Upper lobe of right lung (tissue), 1 donor: ENCODE results near the gene RPGRIP1L. TPM values are rescaled to one million over a fixed set of nuclear protein-coding genes. Genes with fewer than 3 reads are reported as not detected.

ENCODE experiments used
- ATAC-seq: fragments of 200-7000 bp; cut with Tn5 transposase; one replicate; pipeline ENCODE4 v1.9.1; 2020; ENCODE audit warnings: mild to moderate bottlenecking, moderate library complexity
- DNase-seq: peaks from one replicate; pipeline ENCODE4 v3.0.0-alpha.2; 2020
- H3K27ac ChIP-seq: fragments of 200-600 bp; one replicate; pipeline ENCODE4 v1.8.0; 2022
- H3K27me3 ChIP-seq: fragments of 200-600 bp; one replicate; pipeline ENCODE4 v1.8.0; 2022; ENCODE audit warnings: mild to moderate bottlenecking
- H3K36me3 ChIP-seq: fragments of 200-600 bp; one replicate; pipeline ENCODE4 v1.8.0; 2022
- H3K4me1 ChIP-seq: fragments of 200-600 bp; one replicate; pipeline ENCODE4 v1.8.0; 2022
- H3K4me3 ChIP-seq: fragments of 200-600 bp; one replicate; pipeline ENCODE4 v1.8.0; 2022; ENCODE audit warnings: mild to moderate bottlenecking
- H3K9me3 ChIP-seq: fragments of 200-600 bp; one replicate; pipeline ENCODE4 v1.8.0; 2022
- intact Hi-C: fragments of 100-400 bp; cut with DNase I; formaldehyde crosslinking; loops from one replicate; pipeline ENCODE4 v1.11.0; 2022
- total RNA-seq: library from RNA; stranded (reverse); fragmentation: NEBNext Ultra II Directional; extraction: Animal tissue kit (Norgen Biotek cat#: 25700); gene quantifications from one replicate; pipeline ENCODE4 v1.2.1, GENCODE V29; 2021
- TF ChIP-seq, protein P1 (sequence below): fragments of 200-600 bp; IDR thresholded peaks from one replicate; pipeline ENCODE4 v1.8.0; 2022; ENCODE audit warnings: antibody characterized with exemption
- donor health status: DM: no; HTN: yes; CAD: no; lungs with severe emphysema.

Gene RPGRIP1L
- total RNA-seq, 1 donor from 2014 or later, result 3.5 TPM

DNA sequence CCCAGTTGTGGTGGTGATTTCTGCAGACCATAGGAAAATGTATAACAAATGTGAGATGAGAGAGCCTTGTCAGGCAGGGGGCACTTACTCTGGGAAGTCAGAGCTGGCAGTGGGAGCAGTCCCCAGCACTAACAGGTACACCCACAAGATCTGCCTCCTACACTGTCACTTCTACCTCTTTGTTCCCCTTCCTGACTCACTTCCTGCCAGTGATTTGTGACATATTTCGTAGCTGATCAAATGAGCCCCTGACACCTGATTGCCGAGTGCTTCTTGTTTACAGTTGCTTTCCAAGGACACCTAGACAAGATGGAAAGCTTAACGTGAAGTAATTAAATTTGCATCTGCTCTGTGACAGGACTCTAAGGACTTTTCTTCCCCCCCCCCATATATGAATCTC is 40.8 kb upstream of the RPGRIP1L start:
- peak; percentile 27 for ATAC-seq
- no peaks in the 10 kb centered on the region for H3K36me3 ChIP-seq
- TF ChIP-seq, protein P1, sequence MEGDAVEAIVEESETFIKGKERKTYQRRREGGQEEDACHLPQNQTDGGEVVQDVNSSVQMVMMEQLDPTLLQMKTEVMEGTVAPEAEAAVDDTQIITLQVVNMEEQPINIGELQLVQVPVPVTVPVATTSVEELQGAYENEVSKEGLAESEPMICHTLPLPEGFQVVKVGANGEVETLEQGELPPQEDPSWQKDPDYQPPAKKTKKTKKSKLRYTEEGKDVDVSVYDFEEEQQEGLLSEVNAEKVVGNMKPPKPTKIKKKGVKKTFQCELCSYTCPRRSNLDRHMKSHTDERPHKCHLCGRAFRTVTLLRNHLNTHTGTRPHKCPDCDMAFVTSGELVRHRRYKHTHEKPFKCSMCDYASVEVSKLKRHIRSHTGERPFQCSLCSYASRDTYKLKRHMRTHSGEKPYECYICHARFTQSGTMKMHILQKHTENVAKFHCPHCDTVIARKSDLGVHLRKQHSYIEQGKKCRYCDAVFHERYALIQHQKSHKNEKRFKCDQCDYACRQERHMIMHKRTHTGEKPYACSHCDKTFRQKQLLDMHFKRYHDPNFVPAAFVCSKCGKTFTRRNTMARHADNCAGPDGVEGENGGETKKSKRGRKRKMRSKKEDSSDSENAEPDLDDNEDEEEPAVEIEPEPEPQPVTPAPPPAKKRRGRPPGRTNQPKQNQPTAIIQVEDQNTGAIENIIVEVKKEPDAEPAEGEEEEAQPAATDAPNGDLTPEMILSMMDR, result no peak
- no peak overlapping the region for H3K4me3 ChIP-seq
- H3K9me3 ChIP-seq, result no peaks in the 10 kb centered on the region
- H3K27me3 ChIP-seq, result no peaks in the 10 kb centered on the region
- H3K4me1 ChIP-seq, result peaks cover 7% of the 10 kb centered on the region
- no peak overlapping the region for H3K27ac ChIP-seq
- intact Hi-C loops, result no loop called here
- DNase-seq, result no peak

- Histone ChIP-seq H3K9me3 (no peaks in the 10 kb centered on the region), H3K4me1 (peaks cover 7% of the 10 kb centered on the region), H3K27ac (no peak overlapping the region), H3K27me3 (no peaks in the 10 kb centered on the region), H3K36me3 (no peaks in the 10 kb centered on the region), H3K4me3 (no peak overlapping the region)
- TF ChIP-seq, protein P1, result peak; percentile 59
- intact Hi-C loops, result no loop called here
- no peak for DNase-seq
- ATAC-seq, result peak; percentile 62
These were observed 39.5 kb upstream of the RPGRIP1L start for GRCh38 chr16:53743149-53743566.

DNA sequence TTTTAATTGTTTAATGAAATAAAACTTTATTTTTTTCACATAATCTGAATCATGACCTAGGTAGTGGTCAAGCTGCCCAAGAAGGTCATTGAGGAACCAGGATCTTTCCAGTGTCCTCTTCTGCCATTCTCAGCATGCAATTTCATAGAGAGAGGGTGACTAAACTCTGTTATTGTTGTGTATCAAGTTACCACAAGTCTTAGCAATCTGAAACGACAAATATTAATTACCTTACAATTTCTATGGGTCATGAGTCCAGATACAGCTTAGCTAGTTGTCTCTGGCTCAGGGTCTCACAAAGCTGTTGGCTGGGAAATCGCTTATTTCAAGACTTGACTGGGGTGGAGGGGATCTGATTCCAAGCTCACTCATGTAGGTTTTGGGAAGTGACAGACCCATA is 37.9 kb upstream of the RPGRIP1L start:
- TF ChIP-seq, protein P1, result no peak
- Histone ChIP-seq H3K27me3 (no peaks in the 10 kb centered on the region), H3K4me1 (peaks cover 7% of the 10 kb centered on the region), H3K9me3 (no peaks in the 10 kb centered on the region), H3K36me3 (no peaks in the 10 kb centered on the region), H3K27ac (no peak overlapping the region), H3K4me3 (no peak overlapping the region)
- DNase-seq, result no peak
- ATAC-seq, result no peak
- intact Hi-C loops, result no loop called here

- Histone ChIP-seq H3K27ac (no peak overlapping the region), H3K9me3 (no peaks in the 10 kb centered on the region), H3K4me3 (no peak overlapping the region), H3K36me3 (no peaks in the 10 kb centered on the region), H3K27me3 (no peaks in the 10 kb centered on the region), H3K4me1 (peaks cover 7% of the 10 kb centered on the region)
- no peak for ATAC-seq
- TF ChIP-seq, protein P1, result no peak
- DNase-seq, result no peak
- intact Hi-C loops, result no loop called here
These were observed 37.4 kb upstream of the RPGRIP1L start for GRCh38 chr16:53740933-53741531.

DNA sequence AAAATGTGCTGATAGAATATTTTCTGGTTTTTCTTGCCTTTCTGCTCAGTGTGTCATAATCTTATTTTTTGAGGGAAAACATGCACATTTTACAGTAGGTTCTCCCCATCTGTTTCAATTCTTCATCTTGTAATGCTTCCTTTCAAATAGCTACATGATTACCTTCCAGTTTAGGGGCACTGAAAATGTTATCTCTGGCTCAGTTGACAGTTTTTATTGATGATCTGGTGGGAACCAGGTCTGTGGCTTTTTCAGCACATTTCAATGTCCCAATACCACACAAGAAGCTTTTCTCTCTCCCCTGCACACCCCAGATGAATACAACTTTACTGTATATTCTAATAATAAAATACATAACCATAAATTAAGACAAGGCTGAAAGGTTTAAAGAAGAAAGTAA is 36.8 kb upstream of the RPGRIP1L start:
- no peak overlapping the region for H3K4me3 ChIP-seq
- no peaks in the 10 kb centered on the region for H3K9me3 ChIP-seq
- no peaks in the 10 kb centered on the region for H3K36me3 ChIP-seq
- TF ChIP-seq, protein P1, result no peak
- H3K4me1 ChIP-seq, result peaks cover 7% of the 10 kb centered on the region
- DNase-seq (no peak), ATAC-seq (no peak)
- H3K27ac ChIP-seq, result no peak overlapping the region
- no peaks in the 10 kb centered on the region for H3K27me3 ChIP-seq
- intact Hi-C loops, result no loop called here

DNA sequence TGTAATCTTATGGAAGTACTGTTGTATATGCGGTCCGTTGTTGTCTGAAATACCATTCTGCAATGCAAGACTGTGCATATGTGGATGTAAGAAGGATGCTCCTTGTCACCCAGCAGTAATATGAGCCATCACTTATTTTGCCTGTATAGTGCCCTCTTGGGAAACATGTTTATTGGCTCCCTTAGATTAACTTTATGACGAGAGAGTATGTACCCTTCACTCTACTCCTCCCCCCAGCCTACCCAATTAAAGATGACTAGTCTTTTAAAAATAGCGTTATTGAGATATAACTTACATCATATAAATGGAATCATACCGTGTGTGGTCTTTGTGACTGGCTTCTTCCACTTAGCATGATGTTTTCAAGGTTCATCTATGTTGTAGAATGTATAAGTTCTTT is 33.9 kb upstream of the RPGRIP1L start:
- Histone ChIP-seq H3K36me3 (no peaks in the 10 kb centered on the region), H3K4me1 (peaks cover 8% of the 10 kb centered on the region), H3K27me3 (no peaks in the 10 kb centered on the region), H3K27ac (no peak overlapping the region), H3K4me3 (no peak overlapping the region), H3K9me3 (no peaks in the 10 kb centered on the region)
- ATAC-seq (no peak), DNase-seq (no peak)
- intact Hi-C loops, result no loop called here
- TF ChIP-seq, protein P1, result no peak
